Occipital lobe (tissue), 2 donors: ENCODE results near the gene STX19. TPM values are rescaled to one million over a fixed set of nuclear protein-coding genes. Genes with fewer than 3 reads are reported as not detected.

ENCODE experiments used
- DNase-seq: peaks from one replicate; lab custom pipeline; 2025; lab: John Stamatoyannopoulos, UW
- total RNA-seq: library from RNA; depleted of rRNA; stranded (reverse); fragments of >200 nt; gene quantifications from one replicate; pipeline ENCODE4 v1.2.3, GENCODE V29; 2014

STX19 gene
- total RNA-seq, 1 donor from 2014 or later = not detected

GRCh38 chr3:94036909-94037507 lies 8.6 kb upstream of the STX19 start:
- DNase-seq = no peak

GRCh38 chr3:94026623-94027022 lies 1.8 kb downstream of the STX19 start:
- DNase-seq = no peak

- no peak for DNase-seq
Measured at GRCh38 chr3:94024385-94024784, 4.0 kb downstream of the STX19 start.

- no peak for DNase-seq
Measured at GRCh38 chr3:94020293-94020692, 8.1 kb downstream of the STX19 start.

- DNase-seq = no peak
Measured at GRCh38 chr3:94019659-94020058, 8.7 kb downstream of the STX19 start.

GRCh38 chr3:94015025-94015424 lies 13.4 kb downstream of the STX19 start:
- DNase-seq = no peak

GRCh38 chr3:94012185-94012584 lies 16.2 kb downstream of the STX19 start:
- no peak for DNase-seq

GRCh38 chr3:94011233-94011711 lies 17.1 kb downstream of the STX19 start:
- no peak for DNase-seq

- DNase-seq = no peak
Measured at GRCh38 chr3:94009608-94010007, 18.8 kb downstream of the STX19 start.

GRCh38 chr3:94008253-94008652 lies 20.1 kb downstream of the STX19 start:
- DNase-seq = no peak

- no peak for DNase-seq
Measured at GRCh38 chr3:94004301-94004910, 24.0 kb downstream of the STX19 start.

GRCh38 chr3:94001827-94002495 lies 26.4 kb downstream of the STX19 start:
- no peak for DNase-seq

- DNase-seq = no peak
Measured at GRCh38 chr3:94001191-94001590, 27.2 kb downstream of the STX19 start.

- no peak for DNase-seq
Measured at GRCh38 chr3:93994056-93994455, 34.3 kb downstream of the STX19 start.

- no peak for DNase-seq
Measured at GRCh38 chr3:93992207-93992606, 36.2 kb downstream of the STX19 start.

- DNase-seq = no peak
Measured at GRCh38 chr3:93991631-93992030, 36.8 kb downstream of the STX19 start.

GRCh38 chr3:93989241-93989640 lies 39.2 kb downstream of the STX19 start:
- DNase-seq = no peak

GRCh38 chr3:93988764-93989163 lies 39.6 kb downstream of the STX19 start:
- DNase-seq = no peak

GRCh38 chr3:93988283-93988682 lies 40.1 kb downstream of the STX19 start:
- no peak for DNase-seq

GRCh38 chr3:93984618-93985017 lies 43.8 kb downstream of the STX19 start:
- DNase-seq = no peak

- no peak for DNase-seq
Measured at GRCh38 chr3:93983408-93983807, 45.0 kb downstream of the STX19 start.

- DNase-seq = no peak
Measured at GRCh38 chr3:93981649-93982048, 46.7 kb downstream of the STX19 start.
